ENCODE measurements around the gene NUBPL.
"Not testable (repeated sequence)": the region's sequence is repeated elsewhere in the genome, so short reads cannot be mapped to it uniquely, and the experiment has no call there.

GRCh38 chr14:31652900-31653299, 91.7 kb downstream of the NUBPL start:
- TF ChIP-seq CTCF, EP300, POLR2AphosphoS5, POLR2A (IDR thresholded peaks at IDR 0.05): not testable (repeated sequence)

Data from sigmoid colon (tissue), 4 donors.